Mucosa of descending colon (tissue), 3 donors: ENCODE results near the gene EFNA2. TPM values are rescaled to one million over a fixed set of nuclear protein-coding genes. Genes with fewer than 3 reads are reported as not detected.

ENCODE experiments used
- ATAC-seq: fragments of 200-7000 bp; cut with Tn5 transposase; one replicate; pipeline ENCODE4 v1.9.1; 2020; ENCODE audit warnings: mild to moderate bottlenecking, moderate library complexity
- DNase-seq, 3 donors: peaks; one replicate each; pipeline ENCODE4 v3.0.0-alpha.2; 2020
- H3K36me3 ChIP-seq: fragments of 200-600 bp; one replicate; pipeline ENCODE4 v1.8.0; 2021; ENCODE audit warnings: low read depth, mild to moderate bottlenecking
- H3K4me1 ChIP-seq: fragments of 200-600 bp; one replicate; pipeline ENCODE4 v1.8.0; 2021; ENCODE audit warnings: low read depth, mild to moderate bottlenecking
- H3K4me3 ChIP-seq: fragments of 200-600 bp; one replicate; pipeline ENCODE4 v1.8.0; 2021; ENCODE audit warnings: mild to moderate bottlenecking
- H3K9me3 ChIP-seq: fragments of 200-600 bp; one replicate; pipeline ENCODE4 v1.8.0; 2021; ENCODE audit warnings: mild to moderate bottlenecking
- intact Hi-C, 2 donors: fragments of 100-400 bp; cut with DNase I in 1 of 2; cut with micrococcal nuclease in 1 of 2; formaldehyde crosslinking; loops; one replicate each; pipeline versions ENCODE4 v1.11.0 to v1.11.1; 2022; cut with DNase I, micrococcal nuclease
- total RNA-seq, 3 donors: library from RNA; stranded (reverse); fragmentation: NEBNext Ultra II Directional in 2 of 3; extraction: Animal tissue kit (Norgen Biotek cat#: 25700) in 2 of 3; gene quantifications; one replicate each; pipeline versions ENCODE4 v1.2.1 to v1.2.4, GENCODE V29; 2021 to 2023
- TF ChIP-seq, protein P1 (sequence below): fragments of 200-600 bp; IDR thresholded peaks from one replicate; pipeline ENCODE4 v1.8.0; 2022; ENCODE audit warnings: antibody characterized with exemption, mild to moderate bottlenecking
- donor health status: DM: no; HTN: no; CAD: no; lungs with moderate emphysema.
- donor health status: DM: no; HTN: no; CAD: no.
- donor health status: DM: no; HTN: yes; CAD: no.

Gene EFNA2
- total RNA-seq, 3 donors from 2014 or later: 19.0 to 62.2 (median 61.7) TPM

- DNase-seq (no peak), ATAC-seq (no peak)
- Histone ChIP-seq H3K4me1 (peaks cover 54% of the 10 kb centered on the region), H3K4me3 (no peak overlapping the region), H3K36me3 (no peaks in the 10 kb centered on the region), H3K9me3 (no peaks in the 10 kb centered on the region)
- intact Hi-C loops: no loop called here
- TF ChIP-seq, protein P1, sequence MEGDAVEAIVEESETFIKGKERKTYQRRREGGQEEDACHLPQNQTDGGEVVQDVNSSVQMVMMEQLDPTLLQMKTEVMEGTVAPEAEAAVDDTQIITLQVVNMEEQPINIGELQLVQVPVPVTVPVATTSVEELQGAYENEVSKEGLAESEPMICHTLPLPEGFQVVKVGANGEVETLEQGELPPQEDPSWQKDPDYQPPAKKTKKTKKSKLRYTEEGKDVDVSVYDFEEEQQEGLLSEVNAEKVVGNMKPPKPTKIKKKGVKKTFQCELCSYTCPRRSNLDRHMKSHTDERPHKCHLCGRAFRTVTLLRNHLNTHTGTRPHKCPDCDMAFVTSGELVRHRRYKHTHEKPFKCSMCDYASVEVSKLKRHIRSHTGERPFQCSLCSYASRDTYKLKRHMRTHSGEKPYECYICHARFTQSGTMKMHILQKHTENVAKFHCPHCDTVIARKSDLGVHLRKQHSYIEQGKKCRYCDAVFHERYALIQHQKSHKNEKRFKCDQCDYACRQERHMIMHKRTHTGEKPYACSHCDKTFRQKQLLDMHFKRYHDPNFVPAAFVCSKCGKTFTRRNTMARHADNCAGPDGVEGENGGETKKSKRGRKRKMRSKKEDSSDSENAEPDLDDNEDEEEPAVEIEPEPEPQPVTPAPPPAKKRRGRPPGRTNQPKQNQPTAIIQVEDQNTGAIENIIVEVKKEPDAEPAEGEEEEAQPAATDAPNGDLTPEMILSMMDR: no peak
Observed at GRCh38 chr19:1288226-1288612, 2.5 kb downstream of the EFNA2 start.

GRCh38 chr19:1288833-1289685 is 3.4 kb downstream of the EFNA2 start:
- intact Hi-C loops: no loop called here
- peak in 1 of 3 donors; percentile 35 for DNase-seq
- Histone ChIP-seq H3K4me3 (no peak overlapping the region), H3K36me3 (no peaks in the 10 kb centered on the region), H3K9me3 (no peaks in the 10 kb centered on the region), H3K4me1 (peaks cover 46% of the 10 kb centered on the region)
- no peak for ATAC-seq
- TF ChIP-seq, protein P1: no peak

GRCh38 chr19:1289686-1290025 is 4.0 kb downstream of the EFNA2 start:
- Histone ChIP-seq H3K4me3 (no peak overlapping the region), H3K4me1 (peaks cover 40% of the 10 kb centered on the region), H3K9me3 (no peaks in the 10 kb centered on the region), H3K36me3 (no peaks in the 10 kb centered on the region)
- ATAC-seq (no peak), DNase-seq (peak in 1 of 3 donors; percentile 47)
- intact Hi-C loops: no loop called here
- TF ChIP-seq, protein P1: no peak

GRCh38 chr19:1290196-1290702 is 4.6 kb downstream of the EFNA2 start:
- Histone ChIP-seq H3K9me3 (no peaks in the 10 kb centered on the region), H3K36me3 (no peaks in the 10 kb centered on the region), H3K4me1 (peaks cover 35% of the 10 kb centered on the region), H3K4me3 (no peak overlapping the region)
- intact Hi-C loops: no loop called here
- ATAC-seq: no peak
- TF ChIP-seq, protein P1: no peak
- DNase-seq: peak in 1 of 3 donors; percentile 36

- TF ChIP-seq, protein P1: no peak
- DNase-seq (peak; percentile 75 to 89 (median 85)), ATAC-seq (peak; percentile 85)
- intact Hi-C loops: no loop called here
- Histone ChIP-seq H3K9me3 (no peaks in the 10 kb centered on the region), H3K4me3 (no peak overlapping the region), H3K36me3 (no peaks in the 10 kb centered on the region), H3K4me1 (peaks cover 31% of the 10 kb centered on the region)
Observed at GRCh38 chr19:1290703-1291651, 5.3 kb downstream of the EFNA2 start.
